OCI-LY3 (cell line): Measurements from ENCODE around the gene INPP5A.

ENCODE experiments used
- CTCF ChIP-seq: fragments of 200-600, 300-600 bp; sonication (generic); IDR thresholded peaks from 2 replicates; pipeline ENCODE4 v1.5.1; 2014; ENCODE audit warnings: antibody characterized with exemption, low read length, low read depth
- EZH2phosphoT487 ChIP-seq: fragments of 200-600 bp; shearing (Covaris generic); IDR thresholded peaks from 2 replicates; pipeline ENCODE4 v1.6.1; 2018; ENCODE audit warnings: antibody characterized with exemption, mixed run types, low read depth

- no peak for TF ChIP-seq CTCF
- TF ChIP-seq EZH2phosphoT487, result no peak
Observed at GRCh38 chr10:132535065-132535651, 2.4 kb upstream of the INPP5A start.
